CD4-positive, alpha-beta T cell treated with Interleukin-2 at 100 ng/mL for 4 hours (primary cell): ENCODE measurements around the gene RNF214.
A peak's percentile ranks its signal among the peaks of the same experiment; 100 is the strongest.

Experiments
- DNase-seq: peaks from one replicate; pipeline ENCODE4 v3.0.0-alpha.2; 2020; ENCODE audit warnings: low spot score

RNF214 gene

GRCh38 chr11:117214404-117215110 is 17.9 kb upstream of the RNF214 start:
- no peak for DNase-seq

- no peak for DNase-seq
These were observed 15.1 kb upstream of the RNF214 start for GRCh38 chr11:117217141-117218084.

- no peak for DNase-seq
These were observed 14.1 kb upstream of the RNF214 start for GRCh38 chr11:117218133-117218915.

- DNase-seq = no peak
These were observed 13.5 kb upstream of the RNF214 start for GRCh38 chr11:117219001-117219400.

DNA sequence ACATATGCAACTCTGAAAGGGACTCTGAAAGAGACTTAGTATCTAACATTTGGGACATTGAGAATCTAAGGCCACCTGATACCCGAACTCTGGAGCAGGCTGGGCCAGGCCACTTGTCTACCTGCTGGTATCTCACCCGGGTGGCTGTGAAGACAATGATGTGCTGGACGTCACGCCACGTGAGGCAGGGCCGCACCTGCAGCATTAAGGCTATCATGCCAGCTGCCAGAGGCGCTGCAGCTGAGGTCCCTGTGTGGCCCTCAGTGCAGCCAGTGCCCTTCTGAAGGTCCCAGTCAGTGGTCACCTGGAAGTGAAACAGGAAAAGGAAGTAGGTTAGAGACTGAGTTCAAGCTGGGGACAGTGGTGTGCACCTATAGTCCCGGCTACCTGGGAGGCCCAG is 13.0 kb upstream of the RNF214 start:
- DNase-seq = no peak

DNA sequence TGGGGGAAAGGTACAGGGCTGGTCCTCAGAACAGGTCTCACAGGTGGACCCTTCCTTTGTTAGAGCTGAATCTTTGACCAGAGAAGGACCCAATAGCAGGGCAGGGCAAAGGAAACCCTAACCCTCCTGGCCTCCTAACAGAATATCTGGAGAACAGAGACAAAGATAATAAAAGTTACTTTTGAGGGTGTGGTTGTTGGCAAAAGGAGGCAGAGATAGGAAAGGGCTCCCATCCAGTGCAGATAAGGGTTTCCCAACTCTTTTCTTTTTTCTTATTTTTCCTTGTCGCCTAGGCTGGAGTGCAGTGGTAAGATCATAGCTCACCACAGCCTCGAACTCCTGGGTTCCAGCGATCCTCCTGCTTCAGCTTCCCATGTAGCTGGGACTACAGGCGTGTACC is 12.5 kb upstream of the RNF214 start:
- no peak for DNase-seq

GRCh38 chr11:117220568-117220967 is 11.9 kb upstream of the RNF214 start:
- no peak for DNase-seq

- DNase-seq = no peak
These were observed 11.3 kb upstream of the RNF214 start for GRCh38 chr11:117220999-117221774.

DNA sequence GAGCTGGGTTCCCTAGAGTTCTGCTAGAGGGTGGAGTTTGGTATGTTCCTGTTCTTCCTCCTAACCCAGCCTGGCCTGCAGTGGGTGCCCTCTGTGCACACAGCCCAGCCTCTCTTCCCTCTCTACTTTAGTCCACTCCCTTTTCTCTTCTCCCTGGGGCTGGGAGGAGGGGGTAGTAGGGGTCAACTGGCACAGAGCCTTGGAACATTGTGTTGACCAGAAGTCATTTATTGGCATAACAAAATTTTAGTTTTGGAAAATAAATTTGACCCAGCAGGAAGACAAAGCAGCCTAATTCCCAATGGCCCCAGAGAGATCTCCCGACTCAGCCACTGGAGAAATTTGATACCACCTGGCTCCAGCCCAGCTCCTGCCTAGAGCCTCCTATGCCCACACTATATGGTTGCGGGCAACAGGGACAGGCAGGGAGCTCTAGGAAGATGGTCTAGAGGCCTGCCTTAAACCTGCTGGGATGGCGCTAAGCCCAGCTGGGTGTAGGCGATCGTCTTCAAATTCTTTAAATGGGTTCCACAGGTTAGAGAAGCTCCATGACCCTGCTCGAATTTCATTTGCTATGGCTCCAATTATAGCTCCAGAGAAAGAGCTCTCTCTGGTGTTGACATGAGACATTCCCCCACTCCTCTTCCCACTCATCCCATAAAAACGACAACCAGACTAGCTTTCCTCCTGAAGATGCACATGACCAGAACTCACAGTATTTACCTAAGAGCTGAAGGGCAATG is 10.5 kb upstream of the RNF214 start:
- DNase-seq = no peak

GRCh38 chr11:117222991-117223740 is 9.3 kb upstream of the RNF214 start:
- DNase-seq = no peak

DNA sequence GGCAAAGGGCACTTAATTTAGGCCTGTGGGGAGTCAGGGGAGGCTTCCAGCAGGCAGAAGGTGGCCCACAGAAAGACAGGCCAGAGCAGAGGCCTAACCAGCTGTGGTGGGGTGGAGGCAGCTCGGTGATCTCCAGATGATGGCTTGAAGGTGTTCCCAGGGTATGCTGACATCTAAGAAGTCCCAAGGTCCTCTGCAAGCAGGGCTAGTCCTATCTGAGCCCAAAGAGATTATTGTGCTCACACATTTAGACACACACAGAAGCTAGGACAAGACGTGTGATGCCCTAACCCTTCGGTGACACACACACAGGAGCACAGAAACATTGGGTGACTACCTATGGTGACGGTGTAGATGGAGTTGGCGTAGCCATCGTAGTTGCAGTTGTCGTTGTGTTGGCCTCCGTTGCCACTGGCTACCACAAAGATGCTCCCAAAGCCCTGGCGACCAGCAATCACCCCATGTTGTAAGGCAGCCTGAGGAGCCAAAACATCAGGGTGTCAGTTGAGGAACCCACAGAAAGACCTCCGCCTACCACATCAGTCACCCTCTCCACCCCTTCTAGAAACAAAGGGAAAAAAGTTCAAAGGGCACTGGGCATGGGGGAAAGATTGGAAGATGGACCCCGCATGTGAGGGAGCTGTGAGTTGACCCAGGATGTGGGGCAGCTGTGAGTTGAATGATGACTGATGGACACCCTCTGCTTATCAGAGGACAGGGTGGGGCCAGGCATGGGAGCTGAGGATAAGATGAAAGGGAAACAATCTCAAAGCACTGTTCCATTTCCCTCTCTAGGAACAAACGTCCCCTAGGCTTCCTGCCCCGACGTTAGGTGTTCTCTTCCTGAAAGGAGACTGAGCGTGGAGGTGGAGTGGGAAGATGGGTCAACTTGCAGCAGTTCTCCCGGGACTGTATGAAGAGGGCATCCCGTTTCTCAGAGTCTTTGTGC is 8.5 kb upstream of the RNF214 start:
- DNase-seq = no peak

DNA sequence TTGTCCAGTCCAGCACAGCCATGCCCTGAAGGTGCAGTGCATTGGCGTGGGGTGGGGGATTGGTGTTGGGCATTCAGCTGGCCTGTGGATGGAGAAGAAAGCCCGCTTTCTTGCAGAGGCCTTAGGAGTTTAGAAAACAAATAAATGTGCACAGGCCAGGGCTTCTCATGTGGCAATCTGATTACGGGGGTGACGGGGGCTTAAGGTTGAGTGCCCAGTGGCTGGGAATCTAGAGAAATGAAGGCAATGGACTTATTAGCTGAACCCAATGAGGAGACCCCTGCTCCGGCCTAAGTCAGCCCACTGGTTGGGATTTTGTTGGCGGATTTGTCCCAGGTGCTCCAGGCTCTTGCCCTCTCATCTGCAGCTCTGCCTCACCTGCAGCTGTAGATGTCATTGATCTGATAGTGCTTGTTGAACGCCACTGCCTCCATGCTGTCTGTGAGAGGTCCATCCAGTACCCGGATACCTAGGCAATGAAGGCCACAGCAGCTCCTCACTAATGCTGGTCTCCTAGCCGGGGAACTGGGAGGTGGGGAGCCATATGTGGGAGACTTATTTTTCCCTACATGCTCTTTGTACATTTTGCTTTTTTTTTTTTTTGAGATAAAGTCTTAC is 6.8 kb upstream of the RNF214 start:
- no peak for DNase-seq

- DNase-seq = peak; percentile 78
These were observed 5.8 kb upstream of the RNF214 start for GRCh38 chr11:117226388-117227385.

- DNase-seq = no peak
These were observed 4.4 kb upstream of the RNF214 start for GRCh38 chr11:117228091-117228490.

GRCh38 chr11:117229411-117229810 is 3.1 kb upstream of the RNF214 start:
- DNase-seq = no peak

DNA sequence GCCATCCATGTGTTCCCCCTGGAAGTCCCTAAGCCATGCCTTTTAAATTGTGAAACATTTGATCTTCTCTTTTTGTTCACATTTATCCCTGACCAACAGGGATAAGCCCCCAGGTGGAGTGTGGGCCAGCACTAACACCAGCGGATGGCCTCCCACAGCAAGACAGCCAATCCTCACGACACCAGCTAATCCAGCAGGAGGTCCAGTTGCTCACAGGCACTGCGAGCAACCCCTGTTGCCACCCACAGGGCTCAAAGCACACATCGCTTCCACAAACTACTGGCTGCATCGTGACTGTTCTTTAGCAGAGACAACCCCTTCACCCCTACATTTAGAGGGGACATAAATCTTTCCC is 2.6 kb upstream of the RNF214 start:
- DNase-seq = no peak

DNA sequence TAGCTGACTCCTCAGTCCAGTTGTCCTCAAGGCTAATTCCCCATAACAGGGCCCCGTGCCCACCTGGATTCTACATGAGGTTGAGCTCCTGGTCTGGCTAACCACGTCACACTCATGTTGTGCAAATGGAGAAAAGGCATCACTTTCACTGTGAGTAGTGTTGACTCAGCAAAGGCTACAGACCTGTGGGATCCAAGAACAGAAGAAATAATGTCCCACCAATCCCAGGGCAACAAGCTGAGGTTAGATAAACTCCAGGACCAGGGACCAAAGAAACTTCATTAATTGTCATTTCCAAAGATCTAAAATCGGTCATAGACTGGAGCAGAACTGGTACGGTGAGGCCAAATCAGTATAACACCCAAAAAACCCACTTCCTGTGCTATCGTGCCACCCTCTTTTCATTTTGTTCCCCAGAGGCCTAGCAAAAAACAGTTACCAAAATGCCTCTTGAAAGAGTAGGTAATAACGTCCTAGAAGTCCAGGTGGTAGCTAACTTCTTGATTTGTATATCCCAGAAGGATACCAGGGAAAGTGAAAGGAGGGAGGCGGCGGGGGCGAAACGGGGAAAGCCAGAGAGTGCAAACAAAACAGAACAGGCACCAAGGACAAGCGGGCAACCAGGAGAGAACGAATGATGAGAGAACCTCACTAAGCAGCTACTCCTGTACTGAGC is 2.0 kb upstream of the RNF214 start:
- peak; percentile 57 for DNase-seq
